Measurements from ENCODE around the gene NDUFV1. TPM values are rescaled to one million over a fixed set of nuclear protein-coding genes. Genes with fewer than 3 reads are reported as not detected.
"Not testable (repeated sequence)": the region's sequence is repeated elsewhere in the genome, so short reads cannot be mapped to it uniquely, and the experiment has no call there.

Gene NDUFV1
- 58.8 TPM for polyA plus RNA-seq (2013, experiment 1 of 2)
- 56.6 TPM for polyA plus RNA-seq (2013, experiment 2 of 2)

DNA sequence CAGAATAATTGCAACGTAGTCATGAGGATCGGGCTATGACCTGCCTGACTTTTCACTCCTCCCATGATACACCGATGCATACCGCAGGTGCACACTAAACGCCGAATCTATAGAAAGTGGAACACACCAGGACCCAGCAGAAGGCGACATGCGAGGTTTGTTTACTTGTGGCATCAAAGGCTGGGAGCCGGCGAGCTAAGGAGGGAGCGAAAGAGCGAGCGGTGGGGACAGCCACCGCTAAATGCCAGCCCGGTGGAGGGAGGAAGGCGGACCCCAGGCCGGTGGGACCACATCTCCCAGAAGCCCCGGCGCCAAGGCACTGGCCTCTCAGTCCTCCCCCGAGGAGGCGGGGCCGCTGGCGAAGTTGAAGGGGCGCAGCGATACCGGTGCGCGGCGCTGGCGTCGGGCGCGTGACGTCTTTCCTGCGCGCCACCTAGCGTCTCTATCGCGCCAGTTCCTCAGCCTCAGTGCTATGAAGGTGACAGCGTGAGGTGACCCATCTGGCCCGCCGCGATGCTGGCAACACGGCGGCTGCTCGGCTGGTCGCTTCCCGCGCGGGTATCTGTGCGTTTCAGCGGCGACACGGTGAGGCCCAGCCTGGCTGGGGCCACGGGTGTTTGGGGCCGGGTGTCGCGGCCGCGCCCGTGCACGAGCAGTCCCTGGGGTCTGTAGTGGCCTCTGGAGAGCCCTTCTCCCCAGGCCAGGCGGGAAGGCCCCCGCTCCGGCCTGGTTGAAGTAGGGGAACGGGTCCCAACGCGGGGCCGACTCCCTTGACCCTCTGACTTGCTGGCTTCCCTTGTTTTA, at the start of gene NDUFV1:
Gene NDUFV1, plus strand, starts transcription at position 445 of the 804 bp plus-strand sequence. Its CDS starts 69 bp downstream, at position 514.
- peak; percentile 98 for DNase-seq
- H3K27me3 ChIP-seq (ENCODE audit: insufficient read depth, low read length, poor library complexity) = no peaks in the 10 kb centered on the region
- no peak within 1 kb of the TSS for H4K8ac ChIP-seq (ENCODE audit: low read depth, low read length)
- peak within 1 kb of the TSS; percentile 90 for H3K4me2 ChIP-seq (ENCODE audit: low read length)
- no peak within 1 kb of the TSS for H3K18ac ChIP-seq (ENCODE audit: low read length)
- no peaks in the 10 kb centered on the region for H3K4me1 ChIP-seq (ENCODE audit: control insufficient read depth, low read depth, low read length)
- H3K79me2 ChIP-seq (ENCODE audit: control insufficient read depth, insufficient read depth, low read length) = peaks cover 2% of the 10 kb centered on the region
- H3K9ac ChIP-seq (ENCODE audit: low read length) = peak within 1 kb of the TSS; percentile 87
- H3K27ac ChIP-seq (ENCODE audit: low read depth, low read length) = no peak within 1 kb of the TSS
- H2BK5ac ChIP-seq (ENCODE audit: low read length) = no peak within 1 kb of the TSS
- no peaks in the 10 kb centered on the region for H3K36me3 ChIP-seq (ENCODE audit: control insufficient read depth, insufficient read depth, low read length)
- no CpG with 5 or more reads among the region's 69 CpGs for WGBS (ENCODE audit: extremely low coverage, insufficient coverage, low lambda C conversion rate)
- H3K56ac ChIP-seq (ENCODE audit: low read length) = peak within 1 kb of the TSS; percentile 82
- H3K23ac ChIP-seq (ENCODE audit: low read length) = no peak within 1 kb of the TSS
- no peak within 1 kb of the TSS for H4K5ac ChIP-seq (ENCODE audit: low read length)
- H2BK15ac ChIP-seq (replicated peaks; ENCODE audit: low read depth) = no peak within 1 kb of the TSS
- H3K4ac ChIP-seq (ENCODE audit: low read depth, low read length) = peak within 1 kb of the TSS; percentile 56
- H2AK5ac ChIP-seq (ENCODE audit: low read length) = no peak within 1 kb of the TSS
- peak within 1 kb of the TSS; percentile 90 for H3K4me3 ChIP-seq (ENCODE audit: low read length)
- H3K79me1 ChIP-seq (ENCODE audit: low read length) = peaks cover 7% of the 10 kb centered on the region
- no peak within 1 kb of the TSS for H2BK120ac ChIP-seq (ENCODE audit: low read depth, low read length)

DNA sequence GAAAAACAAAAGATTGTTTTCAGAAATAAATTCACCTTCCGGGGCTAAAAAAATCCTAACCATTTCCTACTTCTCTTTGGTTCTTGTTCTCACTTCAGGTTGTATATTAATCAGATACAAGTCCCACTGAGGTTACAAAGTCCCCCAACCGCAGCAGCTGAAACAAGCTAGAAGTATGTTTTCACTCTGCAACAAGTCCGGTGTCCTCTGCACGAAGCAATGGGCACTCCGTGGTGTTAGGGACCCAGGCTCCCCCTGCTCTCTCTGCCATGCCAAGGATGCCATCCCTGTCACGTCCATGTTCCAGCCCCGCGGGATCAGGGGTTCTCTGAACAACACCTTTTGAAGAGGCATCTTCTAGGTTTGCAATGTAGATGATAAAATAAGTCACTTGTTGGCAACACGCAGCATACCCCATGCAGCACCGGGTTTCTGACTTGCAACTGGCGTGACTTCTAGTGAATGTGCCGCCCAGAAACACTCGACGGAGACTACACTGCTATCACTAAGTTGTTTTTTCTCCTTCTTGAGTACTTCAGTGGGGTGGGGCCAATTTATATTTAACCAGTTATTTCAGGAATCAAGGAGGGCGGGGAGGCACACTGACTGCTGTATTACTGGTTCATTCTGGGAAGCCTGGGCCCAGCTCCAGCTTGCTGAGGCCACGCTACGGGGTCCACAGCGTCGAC, 48.5 kb upstream of the NDUFV1 start:
- H3K36me3 ChIP-seq (ENCODE audit: control insufficient read depth, insufficient read depth, low read length) = no peaks in the 10 kb centered on the region
- no peak overlapping the region for H3K4ac ChIP-seq (ENCODE audit: low read depth, low read length)
- no peak overlapping the region for H4K8ac ChIP-seq (ENCODE audit: low read depth, low read length)
- no peaks in the 10 kb centered on the region for H3K79me1 ChIP-seq (ENCODE audit: low read length)
- no peaks in the 10 kb centered on the region for H3K79me2 ChIP-seq (ENCODE audit: control insufficient read depth, insufficient read depth, low read length)
- no peak overlapping the region for H3K9ac ChIP-seq (ENCODE audit: low read length)
- DNase-seq = no peak
- H3K4me3 ChIP-seq (ENCODE audit: low read length) = no peak overlapping the region
- no peak overlapping the region for H3K27ac ChIP-seq (ENCODE audit: low read depth, low read length)
- no CpG with 5 or more reads among the region's 19 CpGs for WGBS (ENCODE audit: extremely low coverage, insufficient coverage, low lambda C conversion rate)
- H3K56ac ChIP-seq (ENCODE audit: low read length) = no peak overlapping the region
- no peaks in the 10 kb centered on the region for H3K27me3 ChIP-seq (ENCODE audit: insufficient read depth, low read length, poor library complexity)
- no peak overlapping the region for H2AK5ac ChIP-seq (ENCODE audit: low read length)
- H3K23ac ChIP-seq (ENCODE audit: low read length) = no peak overlapping the region
- H2BK120ac ChIP-seq (ENCODE audit: low read depth, low read length) = no peak overlapping the region
- H3K4me1 ChIP-seq (ENCODE audit: control insufficient read depth, low read depth, low read length) = no peaks in the 10 kb centered on the region
- H3K4me2 ChIP-seq (ENCODE audit: low read length) = no peak overlapping the region
- no peak overlapping the region for H3K18ac ChIP-seq (ENCODE audit: low read length)
- H2BK15ac ChIP-seq (replicated peaks; ENCODE audit: low read depth) = no peak overlapping the region
- no peak overlapping the region for H2BK5ac ChIP-seq (ENCODE audit: low read length)
- H4K5ac ChIP-seq (ENCODE audit: low read length) = no peak overlapping the region

DNA sequence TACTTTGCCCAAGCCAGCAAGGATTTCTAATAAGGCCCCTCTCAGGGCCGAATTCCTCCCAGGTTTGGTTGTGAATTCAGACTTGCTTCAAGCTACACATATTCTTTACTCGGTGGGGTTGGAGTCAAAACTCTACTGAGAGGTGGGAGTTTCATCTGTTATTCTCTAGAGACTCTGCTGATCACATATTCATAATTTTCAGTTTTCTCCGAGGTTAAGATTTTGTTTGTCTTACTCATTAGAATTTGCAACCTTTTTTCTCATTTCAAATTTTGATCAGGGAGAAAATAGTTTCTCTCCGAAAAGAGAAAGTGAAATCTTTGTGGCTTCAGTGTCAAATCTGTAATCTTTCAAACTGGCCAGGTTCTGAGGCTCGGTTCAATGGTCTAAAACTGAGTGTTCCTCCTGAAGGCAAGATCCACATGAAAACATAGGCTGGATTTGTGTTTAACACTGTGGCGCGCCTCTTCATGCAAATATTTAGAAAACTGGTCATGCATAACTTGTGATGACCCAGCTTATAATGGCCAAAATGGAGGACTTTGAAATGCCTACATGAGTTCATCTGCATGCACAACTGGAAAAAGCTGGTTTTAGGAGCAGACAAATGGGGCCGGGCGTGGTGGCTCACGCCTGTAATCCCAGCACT, 44.6 kb upstream of the NDUFV1 start:
- no peak overlapping the region for H2BK5ac ChIP-seq (ENCODE audit: low read length)

DNA sequence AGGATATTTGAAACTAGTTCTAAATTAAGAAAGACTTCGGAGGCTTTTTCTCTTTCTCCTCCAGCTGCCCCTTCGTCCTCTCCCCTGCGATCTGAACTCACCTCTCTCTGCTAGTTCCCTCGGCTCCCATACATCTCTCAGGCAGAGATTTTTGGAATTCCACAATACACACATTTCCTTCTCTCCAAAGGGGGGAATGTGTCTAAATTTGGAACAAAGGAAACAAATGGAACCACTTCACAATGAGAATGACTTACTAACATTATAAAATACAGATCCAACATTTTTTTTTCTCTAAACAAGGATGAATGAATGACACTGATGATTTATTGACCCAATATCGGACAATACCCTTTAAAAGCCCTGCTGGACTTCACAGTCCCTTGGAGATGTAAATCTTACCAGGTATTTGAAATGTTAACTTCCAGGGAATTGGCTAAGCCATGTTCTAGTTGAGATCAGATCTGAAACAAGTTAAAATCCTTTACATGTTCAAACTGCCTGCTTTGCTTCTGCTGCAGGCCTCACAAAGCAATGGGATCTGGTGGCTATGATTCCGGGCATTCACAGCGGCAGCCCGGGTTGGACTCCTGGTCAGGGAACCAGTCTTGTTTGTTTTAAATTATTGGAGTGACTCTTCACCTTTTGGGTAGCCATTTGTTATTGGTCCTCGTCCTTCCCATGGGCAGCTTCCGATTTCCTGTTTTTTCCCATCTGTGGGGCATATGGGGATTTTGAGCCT, 43.6 kb upstream of the NDUFV1 start:
- Histone ChIP-seq H3K18ac (ENCODE audit: low read length) (no peak overlapping the region), H3K36me3 (ENCODE audit: control insufficient read depth, insufficient read depth, low read length) (no peaks in the 10 kb centered on the region), H3K79me2 (ENCODE audit: control insufficient read depth, insufficient read depth, low read length) (no peaks in the 10 kb centered on the region), H3K4me3 (ENCODE audit: low read length) (no peak overlapping the region), H3K79me1 (ENCODE audit: low read length) (no peaks in the 10 kb centered on the region), H3K4me2 (ENCODE audit: low read length) (no peak overlapping the region), H3K4me1 (ENCODE audit: control insufficient read depth, low read depth, low read length) (peaks cover 2% of the 10 kb centered on the region), H2BK120ac (ENCODE audit: low read depth, low read length) (peak overlapping the region; percentile 82), H2AK5ac (ENCODE audit: low read length) (no peak overlapping the region), H2BK15ac (replicated peaks; ENCODE audit: low read depth) (no peak overlapping the region), H3K27ac (ENCODE audit: low read depth, low read length) (peak overlapping the region; percentile 56), H3K56ac (ENCODE audit: low read length) (peak overlapping the region; percentile 35), H4K8ac (ENCODE audit: low read depth, low read length) (no peak overlapping the region), H3K9ac (ENCODE audit: low read length) (no peak overlapping the region), H4K5ac (ENCODE audit: low read length) (no peak overlapping the region), H3K4ac (ENCODE audit: low read depth, low read length) (no peak overlapping the region), H3K27me3 (ENCODE audit: insufficient read depth, low read length, poor library complexity) (no peaks in the 10 kb centered on the region), H3K23ac (ENCODE audit: low read length) (no peak overlapping the region), H2BK5ac (ENCODE audit: low read length) (no peak overlapping the region)
- DNase-seq = peak; percentile 40
- WGBS (ENCODE audit: extremely low coverage, insufficient coverage, low lambda C conversion rate) = no CpG with 5 or more reads among the region's 10 CpGs

More for the DNA sequence above, 44.6 kb upstream of the NDUFV1 start:
- H3K27me3 ChIP-seq (ENCODE audit: insufficient read depth, low read length, poor library complexity) = no peaks in the 10 kb centered on the region
- H3K4me2 ChIP-seq (ENCODE audit: low read length) = no peak overlapping the region
- H3K79me1 ChIP-seq (ENCODE audit: low read length) = no peaks in the 10 kb centered on the region
- no peak overlapping the region for H2AK5ac ChIP-seq (ENCODE audit: low read length)
- no peak overlapping the region for H3K23ac ChIP-seq (ENCODE audit: low read length)
- H4K5ac ChIP-seq (ENCODE audit: low read length) = no peak overlapping the region
- no peak overlapping the region for H3K4ac ChIP-seq (ENCODE audit: low read depth, low read length)
- H3K4me1 ChIP-seq (ENCODE audit: control insufficient read depth, low read depth, low read length) = peaks cover 2% of the 10 kb centered on the region
- H2BK120ac ChIP-seq (ENCODE audit: low read depth, low read length) = no peak overlapping the region
- H3K4me3 ChIP-seq (ENCODE audit: low read length) = no peak overlapping the region
- H3K9ac ChIP-seq (ENCODE audit: low read length) = no peak overlapping the region
- H2BK15ac ChIP-seq (replicated peaks; ENCODE audit: low read depth) = no peak overlapping the region
- no peak for DNase-seq
- no peaks in the 10 kb centered on the region for H3K79me2 ChIP-seq (ENCODE audit: control insufficient read depth, insufficient read depth, low read length)
- no peak overlapping the region for H3K18ac ChIP-seq (ENCODE audit: low read length)
- no peak overlapping the region for H4K8ac ChIP-seq (ENCODE audit: low read depth, low read length)
- no CpG with 5 or more reads among the region's 10 CpGs for WGBS (ENCODE audit: extremely low coverage, insufficient coverage, low lambda C conversion rate)
- no peak overlapping the region for H3K27ac ChIP-seq (ENCODE audit: low read depth, low read length)
- H3K56ac ChIP-seq (ENCODE audit: low read length) = no peak overlapping the region
- no peaks in the 10 kb centered on the region for H3K36me3 ChIP-seq (ENCODE audit: control insufficient read depth, insufficient read depth, low read length)

DNA sequence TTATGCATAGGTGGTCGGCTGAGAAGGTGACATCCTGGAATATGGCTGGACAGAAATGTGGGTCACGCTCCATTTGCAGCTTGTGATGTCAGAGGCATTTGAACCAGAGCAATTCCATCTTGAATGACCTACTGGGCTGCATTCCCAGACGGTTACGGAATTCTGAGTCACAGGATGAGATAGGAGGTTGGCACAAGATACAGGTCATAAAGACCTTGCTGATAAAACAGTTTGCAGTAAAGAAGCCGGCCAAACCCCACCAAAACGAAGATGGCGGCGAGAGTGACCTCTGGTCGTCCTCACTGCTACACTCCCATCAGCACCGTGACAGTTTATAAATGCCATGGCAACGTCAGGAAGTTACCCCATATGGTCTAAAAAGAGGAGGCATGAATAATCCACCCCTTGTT, 43.0 kb upstream of the NDUFV1 start:
- not testable (repeated sequence) for H3K36me3 ChIP-seq (ENCODE audit: control insufficient read depth, insufficient read depth, low read length); H3K4me3 ChIP-seq (ENCODE audit: low read length); H3K27me3 ChIP-seq (ENCODE audit: insufficient read depth, low read length, poor library complexity); H3K79me2 ChIP-seq (ENCODE audit: control insufficient read depth, insufficient read depth, low read length); H3K4me2 ChIP-seq (ENCODE audit: low read length); H2AK5ac ChIP-seq (ENCODE audit: low read length); H4K8ac ChIP-seq (ENCODE audit: low read depth, low read length); H3K79me1 ChIP-seq (ENCODE audit: low read length); H2BK120ac ChIP-seq (ENCODE audit: low read depth, low read length); H3K27ac ChIP-seq (ENCODE audit: low read depth, low read length); H3K18ac ChIP-seq (ENCODE audit: low read length); H2BK15ac ChIP-seq (replicated peaks; ENCODE audit: low read depth); H3K9ac ChIP-seq (ENCODE audit: low read length); H4K5ac ChIP-seq (ENCODE audit: low read length); H3K23ac ChIP-seq (ENCODE audit: low read length); H3K4ac ChIP-seq (ENCODE audit: low read depth, low read length); H3K56ac ChIP-seq (ENCODE audit: low read length); H2BK5ac ChIP-seq (ENCODE audit: low read length); H3K4me1 ChIP-seq (ENCODE audit: control insufficient read depth, low read depth, low read length)
- WGBS (ENCODE audit: extremely low coverage, insufficient coverage, low lambda C conversion rate) = no CpG with 5 or more reads among the region's 11 CpGs
- DNase-seq = peak; percentile 91
